NCI-H1105 treated with DMSO at 0.1 percent for 48 hours (cell line): ENCODE results near the gene IGFBPL1.

Source experiments
- DNase-seq: peaks from one replicate; lab custom pipeline; 2025; lab: John Stamatoyannopoulos, UW

The IGFBPL1 gene

DNA sequence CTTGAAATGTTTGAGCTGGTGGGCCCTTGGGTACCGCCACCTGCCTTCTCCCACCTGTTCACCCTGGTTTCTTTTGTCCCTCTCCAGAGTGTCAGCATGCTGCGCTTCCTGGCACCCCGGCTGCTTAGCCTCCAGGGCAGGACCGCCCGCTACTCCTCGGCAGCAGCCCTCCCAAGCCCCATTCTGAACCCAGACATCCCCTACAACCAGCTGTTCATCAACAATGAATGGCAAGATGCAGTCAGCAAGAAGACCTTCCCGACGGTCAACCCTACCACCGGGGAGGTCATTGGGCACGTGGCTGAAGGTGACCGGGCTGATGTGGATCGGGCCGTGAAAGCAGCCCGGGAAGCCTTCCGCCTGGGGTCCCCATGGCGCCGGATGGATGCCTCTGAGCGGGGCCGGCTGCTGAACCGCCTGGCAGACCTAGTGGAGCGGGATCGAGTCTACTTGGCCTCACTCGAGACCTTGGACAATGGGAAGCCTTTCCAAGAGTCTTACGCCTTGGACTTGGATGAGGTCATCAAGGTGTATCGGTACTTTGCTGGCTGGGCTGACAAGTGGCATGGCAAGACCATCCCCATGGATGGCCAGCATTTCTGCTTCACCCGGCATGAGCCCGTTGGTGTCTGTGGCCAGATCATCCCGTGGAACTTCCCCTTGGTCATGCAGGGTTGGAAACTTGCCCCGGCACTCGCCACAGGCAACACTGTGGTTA lies 28.4 kb downstream of the IGFBPL1 start:
- no peak for DNase-seq

DNA sequence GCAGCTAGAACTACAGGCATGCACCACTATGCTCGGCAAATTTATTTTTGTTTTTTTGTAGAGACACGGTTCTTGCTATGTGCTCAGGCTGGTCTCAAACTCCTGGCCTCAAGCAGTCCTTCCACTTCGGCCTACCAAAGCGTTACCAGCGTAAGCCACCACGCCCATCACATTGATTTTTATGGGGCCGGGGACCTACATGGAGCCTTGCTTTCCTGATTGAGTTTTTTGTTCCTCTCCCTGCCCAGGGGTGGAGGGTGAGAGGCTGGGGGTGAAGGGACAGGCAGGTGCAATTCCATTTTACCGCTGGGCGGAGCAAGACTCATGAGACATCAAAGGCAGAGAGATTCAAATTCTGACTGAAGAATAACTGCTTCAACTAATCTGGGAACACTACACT lies 29.8 kb downstream of the IGFBPL1 start:
- no peak for DNase-seq

DNA sequence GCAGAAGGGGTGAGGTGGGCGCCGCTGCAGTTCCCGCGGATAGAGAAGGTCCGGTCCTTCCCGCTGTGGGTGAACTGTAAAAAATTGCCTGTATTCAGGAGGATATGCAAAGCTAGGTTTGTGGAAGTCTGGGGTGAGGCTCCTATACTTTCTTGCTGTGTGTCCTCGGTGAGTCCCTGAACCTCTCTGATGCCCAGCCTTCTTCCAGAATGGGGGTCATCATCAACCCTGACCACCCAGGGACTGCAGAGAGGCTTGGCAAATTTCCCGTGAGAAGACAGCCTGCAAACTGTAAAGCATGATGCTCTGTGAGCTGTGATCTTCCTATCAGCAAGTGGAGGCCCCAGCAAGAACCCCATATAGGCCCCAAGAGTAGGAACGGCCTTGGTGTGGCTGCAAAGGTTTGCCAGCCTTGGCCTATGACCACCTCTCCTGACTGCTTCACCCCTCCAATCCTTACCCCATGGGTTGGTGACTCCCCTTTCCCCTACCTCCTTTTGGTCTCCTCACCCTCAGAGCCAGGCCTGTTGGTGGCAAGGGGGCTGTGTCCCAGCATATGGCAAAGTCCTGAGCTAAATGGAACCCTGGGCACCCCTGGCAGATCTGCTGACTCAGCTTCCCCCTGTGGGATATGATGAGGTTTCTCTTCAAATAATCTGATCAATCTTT lies 31.0 kb downstream of the IGFBPL1 start:
- DNase-seq, result no peak

DNA sequence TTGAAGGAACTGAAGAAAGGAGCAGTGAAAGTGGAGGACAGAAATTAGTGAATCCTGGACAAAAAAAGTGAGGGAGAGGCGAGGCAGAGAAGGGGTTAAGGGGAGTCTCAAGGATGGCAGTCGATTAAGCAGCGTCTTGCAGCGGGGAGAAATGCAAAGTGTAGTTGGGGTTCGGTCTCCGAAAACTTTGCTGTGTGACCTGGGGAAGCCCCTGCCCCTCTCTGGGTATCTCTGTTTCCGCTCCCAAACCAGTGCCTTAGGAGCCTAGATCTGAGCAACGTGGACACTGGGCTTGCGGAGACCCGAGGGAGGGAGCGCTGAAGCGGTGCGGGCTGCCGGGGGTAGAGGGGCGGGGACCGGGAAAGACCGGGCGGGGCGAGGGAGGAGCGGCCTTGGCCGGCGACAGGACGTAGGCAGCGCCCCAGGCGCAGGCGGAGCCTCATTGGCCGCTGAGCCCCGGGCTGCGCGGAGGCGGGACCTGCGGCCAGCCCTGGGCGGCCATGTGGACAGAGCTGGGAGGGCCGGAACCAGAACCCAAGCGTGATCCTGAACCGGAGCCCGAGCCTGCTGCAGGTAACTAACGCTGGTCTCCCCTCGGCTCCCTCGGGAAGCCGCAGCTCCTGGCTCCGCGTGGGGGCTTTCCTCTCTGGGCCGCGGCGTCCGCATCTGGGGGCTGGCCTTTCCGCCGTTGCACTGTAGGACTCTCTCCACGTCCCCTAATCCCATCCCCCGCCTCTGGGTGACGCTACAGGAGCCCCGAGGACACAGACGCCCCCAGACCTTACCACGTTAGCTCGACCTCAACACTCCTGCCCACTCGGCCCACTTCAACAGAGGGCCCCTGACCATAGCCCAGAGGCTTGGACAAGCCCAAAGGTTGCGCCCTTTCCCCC lies 31.8 kb downstream of the IGFBPL1 start, which contains the start of gene ALDH1B1:
TSS of gene ALDH1B1 (plus strand) at position 468 of the 893 bp plus-strand sequence. CDS start 3,047 bp downstream, outside the sequence.
- DNase-seq, result peak; percentile 66

DNA sequence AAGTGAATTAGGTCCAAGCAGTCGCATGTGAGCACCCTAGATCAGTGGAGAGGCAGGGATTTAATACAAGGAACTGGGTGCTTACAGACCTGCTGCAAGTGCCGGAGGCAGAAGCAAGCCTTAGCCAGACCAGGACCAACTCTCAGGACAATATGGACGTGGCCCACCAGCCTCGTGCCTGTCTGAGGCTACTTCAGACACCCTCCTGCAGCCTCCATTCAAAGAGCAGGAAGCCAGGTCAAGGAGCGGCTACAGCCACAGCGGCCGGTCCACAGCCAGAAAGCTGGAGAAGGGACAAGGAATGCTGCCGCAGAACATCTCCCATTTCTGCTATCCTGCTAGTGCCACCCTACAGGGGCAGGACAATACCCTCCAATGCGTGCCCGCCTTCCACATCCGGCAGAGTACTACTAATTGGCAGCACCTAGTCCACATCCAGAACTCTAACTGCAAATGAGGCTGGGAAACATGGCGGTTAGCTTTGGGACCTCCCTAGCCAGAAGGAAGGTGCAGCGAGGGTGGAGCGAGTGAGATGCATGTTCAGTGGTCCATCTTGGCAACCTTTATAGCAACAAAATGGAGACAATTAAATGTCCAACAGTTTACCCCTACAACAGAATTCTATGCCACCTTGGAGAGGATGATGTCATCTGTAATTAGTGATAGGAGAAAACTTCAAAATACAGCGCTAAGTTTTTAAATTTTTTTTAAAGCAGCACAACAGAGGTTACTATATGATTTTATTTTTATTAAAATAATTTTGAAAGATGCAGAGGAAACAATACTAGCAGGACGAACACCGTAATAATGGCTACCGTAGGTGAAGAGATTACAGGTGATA lies 32.8 kb downstream of the IGFBPL1 start:
- no peak for DNase-seq

DNA sequence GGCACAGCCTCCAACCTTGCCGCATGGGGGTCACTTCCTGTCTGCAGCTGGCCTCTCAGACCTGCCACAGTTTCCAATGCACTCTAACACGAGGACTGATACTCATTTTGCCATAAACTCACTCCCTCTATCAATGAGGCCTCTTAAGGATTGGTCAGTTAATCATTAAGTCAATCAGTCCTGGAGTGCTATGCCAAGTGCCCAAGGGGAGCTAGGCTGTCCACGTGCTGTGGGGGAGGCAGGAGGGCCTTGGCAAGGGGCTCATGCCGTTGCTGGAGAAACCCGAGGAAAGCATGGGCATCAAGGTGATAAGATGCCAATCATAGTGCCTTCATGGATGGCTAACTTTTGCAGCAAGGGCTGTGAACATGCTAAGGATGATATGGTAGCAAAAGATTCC lies 33.4 kb downstream of the IGFBPL1 start:
- no peak for DNase-seq

DNA sequence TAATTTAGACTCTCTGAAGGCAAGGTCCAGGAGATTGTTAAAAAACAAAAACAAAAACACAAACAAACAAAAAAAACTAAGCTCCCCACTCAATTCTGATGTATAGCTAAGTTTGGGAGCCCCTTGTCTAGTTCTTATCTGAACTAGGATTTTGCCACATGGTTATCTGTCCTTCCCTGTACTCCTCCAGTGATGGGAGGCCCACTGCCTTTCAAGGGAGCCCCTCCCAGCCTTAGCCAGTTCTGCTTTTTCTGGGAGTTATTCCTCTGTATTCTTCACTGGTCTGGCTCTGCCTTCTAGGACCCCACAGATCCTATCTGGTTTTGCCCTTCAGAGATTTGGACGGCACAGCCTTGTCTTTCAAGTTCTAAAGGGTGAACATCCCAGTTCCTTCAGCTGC lies 33.8 kb downstream of the IGFBPL1 start:
- no peak for DNase-seq

DNA sequence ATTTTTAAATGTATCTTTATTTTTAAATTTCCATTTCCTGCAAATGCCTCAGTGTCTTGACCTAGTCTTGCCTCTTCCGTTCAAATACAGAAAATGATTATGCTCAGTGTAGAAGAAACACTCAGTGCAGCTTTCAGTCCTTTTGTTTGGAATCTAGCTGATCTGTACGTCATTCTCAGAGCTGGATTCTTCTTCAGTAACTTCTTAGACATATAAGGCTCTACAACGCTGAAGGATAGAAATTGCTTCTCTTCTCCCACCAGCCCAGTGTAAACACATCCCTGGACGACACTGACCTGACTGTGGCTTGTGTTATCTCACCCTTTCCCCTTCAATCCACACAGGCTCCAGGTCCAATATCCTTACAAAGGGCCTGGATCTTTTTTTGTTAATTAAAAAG lies 34.9 kb downstream of the IGFBPL1 start:
- DNase-seq, result no peak

DNA sequence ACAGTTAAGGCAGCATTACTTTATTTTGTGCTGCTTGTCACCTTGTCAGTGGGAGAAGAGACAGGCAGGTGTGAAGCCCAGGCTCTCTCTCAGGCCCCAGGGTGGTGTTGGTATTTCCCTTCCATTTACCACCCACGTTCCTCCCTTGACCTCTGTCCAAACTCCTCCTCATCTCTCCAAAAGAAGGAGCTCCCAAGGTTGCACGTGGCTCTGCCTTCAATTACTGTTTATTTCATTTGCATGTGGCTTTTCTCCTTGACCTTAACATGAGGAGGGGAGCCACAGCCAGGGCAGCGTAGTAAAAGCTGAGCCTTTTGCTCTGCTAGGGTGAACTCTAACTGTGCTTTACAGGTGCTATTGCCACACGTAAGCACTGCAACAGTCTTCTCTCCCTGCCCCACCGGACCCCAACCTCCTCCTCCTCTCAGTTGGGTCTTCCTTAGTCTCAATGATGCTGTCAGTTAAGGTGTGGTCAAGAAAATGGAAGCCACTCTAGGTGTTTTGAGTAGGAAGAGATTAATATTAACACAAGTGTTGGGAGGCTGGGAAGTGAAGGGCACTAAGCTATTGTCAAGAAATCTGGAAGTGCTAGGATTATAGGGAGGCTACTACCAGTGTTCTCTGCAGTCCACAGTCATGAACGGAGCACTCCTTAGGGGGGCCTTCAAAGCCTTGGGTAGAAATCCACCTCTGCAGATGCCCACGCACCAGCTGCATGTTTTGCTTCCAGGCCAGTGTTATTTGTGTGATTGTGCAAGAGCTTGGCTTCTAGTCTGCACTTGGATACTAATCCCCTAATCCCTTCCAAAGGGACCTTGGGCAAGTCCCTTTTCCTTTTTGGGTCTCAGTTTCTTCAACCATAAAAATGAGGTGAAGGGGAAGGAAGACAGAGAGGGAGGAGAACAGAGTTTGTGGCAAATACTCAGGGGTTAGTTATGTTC lies 35.7 kb downstream of the IGFBPL1 start:
- no peak for DNase-seq

DNA sequence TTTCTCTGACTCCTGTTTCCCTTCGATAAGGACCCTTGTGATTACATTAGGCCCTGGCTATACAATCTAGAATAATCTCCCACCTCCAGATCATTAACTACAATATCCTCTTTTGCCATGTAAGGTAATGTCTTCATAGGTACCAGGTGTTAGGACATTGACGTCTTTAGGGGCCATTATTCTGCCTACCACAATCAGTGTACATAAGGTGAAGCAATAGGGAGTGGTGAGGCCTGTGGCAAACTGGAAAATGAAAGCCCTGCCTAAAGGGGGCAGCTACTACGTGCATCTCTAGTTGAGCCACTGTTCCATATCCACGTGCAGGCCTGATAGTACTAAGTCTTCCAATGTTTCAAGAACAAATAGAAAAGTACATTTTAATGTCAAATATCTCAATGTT lies 36.5 kb downstream of the IGFBPL1 start:
- DNase-seq, result no peak

DNA sequence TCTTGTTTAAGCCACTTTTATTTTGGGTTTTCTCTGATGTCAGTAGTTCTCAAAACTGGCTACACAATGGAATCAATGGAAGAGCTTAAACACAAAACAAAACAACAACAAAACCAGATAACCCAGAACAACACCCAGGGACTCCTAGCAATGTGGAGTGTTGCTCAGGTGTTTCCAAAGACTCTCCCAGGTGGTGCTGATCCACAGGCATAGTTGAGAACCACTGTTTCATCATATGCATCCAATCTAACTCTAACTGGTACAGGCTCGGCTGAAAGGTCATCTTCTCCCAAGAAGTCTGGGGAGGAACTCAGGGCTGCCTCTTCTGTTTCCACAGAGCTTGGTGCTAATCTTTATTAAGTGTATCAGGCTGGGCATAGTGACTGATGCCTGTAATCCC lies 37.2 kb downstream of the IGFBPL1 start:
- DNase-seq, result no peak

DNA sequence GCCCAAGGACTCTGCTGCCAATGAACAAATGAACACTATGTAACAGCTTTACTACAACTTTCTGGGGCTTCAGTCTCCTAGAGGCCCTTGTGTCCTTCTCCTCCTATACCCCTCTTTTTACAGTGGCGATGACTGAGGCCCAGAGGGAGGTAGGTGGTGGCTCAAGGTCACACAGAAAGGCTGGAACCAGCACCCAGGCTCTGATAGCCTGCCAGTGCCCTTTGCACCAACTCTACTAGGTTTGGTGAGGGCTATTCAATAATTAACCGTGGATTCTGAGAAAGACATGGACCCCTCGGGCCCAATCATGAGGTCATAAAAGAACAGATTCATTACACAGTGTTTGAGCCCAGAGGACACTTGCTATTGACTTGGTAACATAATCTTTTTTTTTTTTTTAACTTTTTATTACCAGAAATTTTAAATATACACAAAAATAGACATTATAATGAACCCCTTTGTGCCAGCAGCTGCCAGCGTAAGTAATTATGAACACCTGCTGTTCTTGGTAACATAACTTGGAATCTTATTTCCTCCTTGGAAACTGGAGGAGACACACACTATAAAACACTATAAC lies 37.8 kb downstream of the IGFBPL1 start:
- DNase-seq, result no peak

DNA sequence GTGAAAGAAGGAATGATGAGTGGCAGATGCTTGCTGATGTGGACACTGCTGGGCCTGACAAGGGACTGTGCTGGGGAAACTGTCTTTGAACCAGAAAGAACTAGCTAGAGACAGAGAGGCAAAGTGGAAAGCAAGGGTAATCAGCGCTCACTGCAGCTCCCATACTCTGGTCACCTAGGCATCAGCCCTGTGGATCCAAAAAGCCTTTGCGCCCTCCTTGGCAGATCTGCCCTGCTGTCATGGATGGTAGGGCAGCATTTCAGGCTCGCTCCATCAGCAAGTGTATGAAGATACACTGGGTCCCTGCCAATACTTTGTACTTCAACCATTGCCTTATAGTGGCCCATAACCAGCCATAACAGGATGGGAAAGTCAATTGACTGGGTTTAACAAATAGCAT lies 38.4 kb downstream of the IGFBPL1 start:
- no peak for DNase-seq

DNA sequence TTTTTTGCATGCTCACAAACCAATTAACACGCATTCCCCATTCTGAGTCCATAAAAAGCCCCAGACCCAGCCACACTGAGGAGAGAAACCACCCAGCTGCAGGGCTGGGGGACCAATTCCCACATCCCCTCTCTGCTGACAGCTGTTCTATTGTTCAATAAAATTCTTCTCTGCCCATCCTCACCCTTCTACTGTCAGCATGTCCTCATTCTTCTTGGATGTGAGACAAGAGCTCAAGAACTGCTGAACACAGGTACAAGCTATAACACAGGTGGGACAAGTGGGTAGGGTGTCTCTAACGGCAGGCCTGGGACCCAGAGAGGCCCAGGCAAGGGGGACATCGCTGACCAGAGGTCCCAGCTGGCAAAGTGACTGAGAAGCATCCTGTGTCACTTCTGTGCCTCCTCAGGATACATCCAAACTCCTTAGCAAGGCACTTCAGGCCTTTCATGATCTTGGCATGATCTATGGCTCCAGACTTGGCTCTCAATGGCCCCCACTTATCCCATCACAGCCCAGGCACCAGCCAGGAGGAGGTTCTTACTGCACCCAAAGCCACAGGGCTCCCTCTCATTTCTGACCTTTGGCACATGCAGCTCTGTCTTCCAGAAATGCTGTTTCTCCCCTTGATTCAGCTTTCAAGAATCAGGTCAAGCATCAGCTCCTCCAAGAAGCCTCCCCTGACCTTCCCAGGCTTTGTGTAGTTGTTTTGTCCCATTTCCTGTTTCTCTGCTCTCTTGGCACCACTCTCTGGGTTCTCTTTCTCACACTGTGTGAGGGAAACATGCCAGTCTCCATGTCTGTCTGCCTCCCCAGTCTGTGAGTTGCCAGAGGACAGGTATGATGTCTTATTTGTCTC lies 39.0 kb downstream of the IGFBPL1 start:
- no peak for DNase-seq

DNA sequence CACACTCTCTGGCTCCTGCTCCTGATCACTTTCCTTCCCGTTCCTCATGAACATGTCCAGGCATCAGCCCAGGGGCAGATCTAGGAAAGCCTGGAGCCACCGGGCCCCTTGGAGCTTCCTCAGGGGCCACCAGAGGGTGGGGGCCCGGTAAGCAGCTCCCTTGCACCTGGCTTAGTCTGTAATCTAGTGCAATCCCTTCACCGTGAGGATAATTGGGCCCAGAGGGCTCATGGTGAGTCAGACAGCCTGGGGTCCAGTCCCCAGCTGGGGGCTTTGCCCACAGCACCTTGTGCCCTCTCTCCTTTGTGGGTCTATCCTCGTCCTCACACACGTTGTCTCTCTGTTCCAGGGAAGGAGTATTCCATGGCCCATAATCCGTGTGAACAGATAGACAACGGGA lies 42.1 kb downstream of the IGFBPL1 start:
- no peak for DNase-seq

DNA sequence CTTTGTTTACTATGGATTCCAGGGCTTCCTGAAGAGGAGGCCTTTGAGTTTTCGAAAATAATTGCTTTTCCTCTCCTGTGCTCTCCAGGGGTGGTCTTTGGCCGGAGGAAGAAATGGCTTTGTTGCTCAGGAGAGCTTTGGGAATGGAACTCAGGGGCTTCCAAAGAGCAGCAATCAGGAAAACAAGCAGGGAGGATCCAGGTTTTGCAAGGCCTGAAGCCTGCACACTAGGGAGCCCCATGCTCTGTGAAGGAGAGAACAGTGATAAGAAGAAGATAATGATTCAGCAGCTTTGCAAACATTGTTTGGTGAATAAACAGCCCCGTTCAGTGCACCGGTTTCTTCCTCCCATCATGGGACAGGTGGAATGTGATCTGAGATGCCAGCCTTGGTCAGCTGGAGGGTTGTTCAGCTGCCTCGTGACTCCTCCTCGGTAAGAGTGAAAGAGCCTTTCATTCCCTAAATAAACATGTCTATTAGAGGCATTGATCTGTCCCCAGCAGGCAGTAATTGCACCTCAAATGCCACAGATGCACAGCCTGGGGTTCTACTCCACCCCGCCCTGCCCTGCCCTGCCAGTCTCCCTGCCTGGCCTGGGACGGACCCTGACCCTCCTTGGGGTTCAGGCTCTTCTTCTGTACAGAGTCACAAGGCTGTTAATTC lies 43.3 kb downstream of the IGFBPL1 start:
- peak; percentile 1 for DNase-seq

DNA sequence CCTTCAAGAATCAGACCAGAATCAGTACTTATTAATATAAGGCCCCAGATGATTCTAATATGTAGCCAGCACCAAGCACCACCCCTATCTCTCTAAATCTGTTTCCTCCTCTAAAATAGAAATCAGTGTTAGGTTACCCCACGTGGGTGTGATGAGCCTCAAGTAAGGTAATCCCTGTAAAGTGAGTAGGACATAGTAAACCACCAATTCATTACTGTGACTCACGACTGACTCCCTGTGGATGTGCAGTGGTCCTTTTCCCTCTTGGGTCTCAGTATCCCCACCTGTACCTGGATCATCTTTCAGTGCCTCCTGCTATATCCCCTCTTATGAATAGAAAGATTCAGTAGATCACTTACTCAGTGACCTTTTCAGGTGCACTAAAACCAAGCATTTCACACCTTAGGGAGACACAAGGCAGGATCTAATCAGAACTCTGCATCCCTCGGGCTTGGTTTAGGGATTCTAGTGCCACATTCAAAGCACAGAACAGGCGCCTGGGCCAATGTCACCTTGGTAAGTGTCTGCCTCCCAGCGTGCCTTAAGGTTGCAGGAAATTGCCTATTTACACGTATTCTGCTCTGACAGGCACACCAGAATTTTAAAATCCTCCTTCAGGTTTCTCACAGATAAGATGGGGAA lies 43.9 kb downstream of the IGFBPL1 start:
- no peak for DNase-seq
